Common myeloid progenitor, CD34-positive (primary cell): ENCODE results near the gene GRIK4.

Experiments
- CTCF ChIA-PET: fragments of 350-600 bp; sonication (Branson Sonifier 250); formaldehyde crosslinking; loops from one replicate; lab custom pipeline; 2021; ENCODE audit warnings: antibody characterized with exemption; lab: Charles Lee
- POLR2A ChIA-PET: fragments of 350-600 bp; sonication (Branson Sonifier 250); formaldehyde crosslinking; loops from one replicate; lab custom pipeline; 2021; ENCODE audit warnings: antibody characterized with exemption; lab: Charles Lee
- DNase-seq, 3 donors: peaks; one replicate each; pipeline versions ENCODE4 v3.0.0 to v3.0.0-alpha.2; 2013
- H3K27ac ChIP-seq, 2 experiments: 1 replicate in 1 of 2; 2 replicates in 1 of 2; pipeline ENCODE4 v1.7.0; 2013; ENCODE audit warnings: inconsistent platforms in 2 of 2, low read length in 2 of 2, mild to moderate bottlenecking in 2 of 2, low read depth in 1 of 2, moderate library complexity in 1 of 2; ENCODE audit not compliant: severe bottlenecking in 2 of 2, insufficient read depth in 1 of 2, poor library complexity in 1 of 2
- H3K27me3 ChIP-seq, 5 experiments: replicated peaks in 2 of 5; 1 replicate in 3 of 5; 2 replicates in 2 of 5; pipeline versions ENCODE4 v1.6.1 to v1.7.0; 2013; ENCODE audit warnings: low read length in 4 of 5, mild to moderate bottlenecking in 2 of 5, moderate library complexity in 2 of 5, inconsistent platforms in 1 of 5; ENCODE audit not compliant: insufficient read depth in 5 of 5, control insufficient read depth in 4 of 5
- H3K36me3 ChIP-seq, 4 experiments: 1 replicate in 2 of 4; 2 replicates in 2 of 4; pipeline versions ENCODE4 v1.6.1 to v1.7.0; 2013; ENCODE audit warnings: low read length in 3 of 4, control low read depth in 1 of 4, mild to moderate bottlenecking in 1 of 4; ENCODE audit not compliant: control insufficient read depth in 4 of 4, insufficient read depth in 4 of 4
- H3K4me1 ChIP-seq, 4 experiments: 1 replicate in 3 of 4; 2 replicates in 1 of 4; pipeline versions ENCODE4 v1.6.1 to v1.7.1; 2013; ENCODE audit warnings: low read length in 3 of 4, mild to moderate bottlenecking in 3 of 4, control low read depth in 1 of 4, inconsistent platforms in 1 of 4, moderate library complexity in 1 of 4; ENCODE audit not compliant: control insufficient read depth in 4 of 4, insufficient read depth in 4 of 4; ENCODE audit errors: control extremely low read depth in 1 of 4
- H3K4me3 ChIP-seq, 7 experiments: 1 replicate in 4 of 7; 2 replicates in 3 of 7; pipeline versions ENCODE4 v1.5.1 to v1.7.0; 2013; ENCODE audit warnings: mild to moderate bottlenecking in 7 of 7, low read length in 6 of 7, moderate library complexity in 6 of 7, inconsistent platforms in 2 of 7, low read depth in 2 of 7, control low read depth in 1 of 7; ENCODE audit not compliant: insufficient read depth in 4 of 7, control insufficient read depth in 1 of 7; ENCODE audit errors: extremely low read depth in 1 of 7
- H3K9me3 ChIP-seq, 5 experiments: 1 replicate in 4 of 5; 2 replicates in 1 of 5; pipeline versions ENCODE4 v1.6.1 to v1.7.1; 2013; ENCODE audit warnings: low read length in 4 of 5, mild to moderate bottlenecking in 2 of 5, inconsistent platforms in 1 of 5, low read depth in 1 of 5, moderate library complexity in 1 of 5; ENCODE audit not compliant: control insufficient read depth in 4 of 5, insufficient read depth in 2 of 5; ENCODE audit errors: control extremely low read depth in 1 of 5
- whole genome bisulfite sequencing: methylation state at CpG from one replicate; pipeline ENCODE4 v1.1.5; 2013; ENCODE audit not compliant: insufficient coverage; 5-methylcytosine and 5-hydroxymethylcytosine counted together

Gene GRIK4

GRCh38 chr11:120766318-120766717 lies 254.8 kb downstream of the GRIK4 start:
- Histone ChIP-seq H3K4me1 (no peaks in the 10 kb centered on the region), H3K9me3 (peaks cover 0 to 6% (median 0%) of the 10 kb centered on the region in 5 experiments), H3K36me3 (no peaks in the 10 kb centered on the region), H3K4me3 (no peak overlapping the region), H3K27me3 (peaks cover 0 to 7% (median 0%) of the 10 kb centered on the region in 5 experiments), H3K27ac (no peak overlapping the region)
- WGBS = 100% methylated on average over 4 of the region's 7 CpGs
- ChIA-PET POLR2A (no interaction called here), CTCF (no interaction called here)
- DNase-seq = no peak

- WGBS = no CpG with 5 or more reads among the region's 2 CpGs
- POLR2A ChIA-PET = no interaction called here
- CTCF ChIA-PET = no interaction called here
- Histone ChIP-seq H3K4me1 (no peaks in the 10 kb centered on the region), H3K9me3 (peaks cover 0 to 9% (median 0%) of the 10 kb centered on the region in 5 experiments), H3K27ac (no peak overlapping the region), H3K27me3 (peaks cover 0 to 7% (median 0%) of the 10 kb centered on the region in 5 experiments), H3K4me3 (no peak overlapping the region), H3K36me3 (no peaks in the 10 kb centered on the region)
- no peak for DNase-seq
Measured at GRCh38 chr11:120768949-120769348, 257.4 kb downstream of the GRIK4 start.

GRCh38 chr11:120769906-120770305 lies 258.4 kb downstream of the GRIK4 start:
- Histone ChIP-seq H3K36me3 (no peaks in the 10 kb centered on the region), H3K27me3 (peaks cover 0 to 9% (median 0%) of the 10 kb centered on the region in 5 experiments), H3K9me3 (peaks cover 0 to 12% (median 0%) of the 10 kb centered on the region in 5 experiments), H3K4me1 (no peaks in the 10 kb centered on the region), H3K4me3 (no peak overlapping the region), H3K27ac (no peak overlapping the region)
- no CpG with 5 or more reads among the region's 1 CpG for WGBS
- DNase-seq = no peak
- CTCF ChIA-PET = interaction anchor here (1.0 kb wide), 1 partner anchor 32 kb away, joined by 3 read pairs; no protein-coding TSS in a partner anchor
- POLR2A ChIA-PET = no interaction called here

GRCh38 chr11:120771551-120772060 lies 260.1 kb downstream of the GRIK4 start:
- CTCF ChIA-PET = no interaction called here
- Histone ChIP-seq H3K9me3 (peaks cover 0 to 7% (median 0%) of the 10 kb centered on the region in 5 experiments), H3K4me3 (no peak overlapping the region), H3K27me3 (peaks cover 0 to 17% (median 0%) of the 10 kb centered on the region in 5 experiments), H3K36me3 (no peaks in the 10 kb centered on the region), H3K27ac (no peak overlapping the region), H3K4me1 (no peaks in the 10 kb centered on the region)
- no peak for DNase-seq
- POLR2A ChIA-PET = no interaction called here

- Histone ChIP-seq H3K4me1 (no peaks in the 10 kb centered on the region), H3K4me3 (no peak overlapping the region), H3K27me3 (peaks cover 0 to 20% (median 0%) of the 10 kb centered on the region in 5 experiments), H3K36me3 (no peaks in the 10 kb centered on the region), H3K9me3 (peaks cover 0 to 6% (median 0%) of the 10 kb centered on the region in 5 experiments), H3K27ac (no peak overlapping the region)
- WGBS = 92% methylated on average over 2 of the region's 5 CpGs
- ChIA-PET CTCF (no interaction called here), POLR2A (no interaction called here)
- DNase-seq = no peak
Measured at GRCh38 chr11:120773501-120774031, 262.0 kb downstream of the GRIK4 start.

GRCh38 chr11:120774591-120775386 lies 263.2 kb downstream of the GRIK4 start:
- Histone ChIP-seq H3K9me3 (peaks cover 0 to 6% (median 0%) of the 10 kb centered on the region in 5 experiments), H3K4me3 (no peak overlapping the region), H3K36me3 (no peaks in the 10 kb centered on the region), H3K27ac (no peak overlapping the region), H3K27me3 (peaks cover 0 to 20% (median 2%) of the 10 kb centered on the region in 5 experiments), H3K4me1 (no peaks in the 10 kb centered on the region)
- ChIA-PET POLR2A (no interaction called here), CTCF (no interaction called here)
- DNase-seq = no peak
- WGBS = 91% methylated on average over 6 of the region's 7 CpGs
